SK-N-SH (cell line): Measurements from ENCODE around the gene CYB561. TPM values are rescaled to one million over a fixed set of nuclear protein-coding genes. Genes with fewer than 3 reads are reported as not detected.

Experiments
- CTCF ChIA-PET: fragments of 300-600, 350-600 bp; formaldehyde crosslinking; extraction: SDS; loops from one replicate; lab custom pipeline; 2021; lab: Yijun Ruan, JAX
- POLR2A ChIA-PET: fragments of 350-600 bp; sonication (Branson Sonifier 250); formaldehyde crosslinking; extraction: SDS; loops from one replicate; lab custom pipeline; 2020; ENCODE audit warnings: antibody characterized with exemption, inconsistent platforms; lab: Yijun Ruan, JAX
- DNase-seq: peaks from one replicate; pipeline ENCODE4 v3.0.0; 2012
- H2AFZ ChIP-seq: fragments of 200-600 bp; sonication (generic); 2 replicates; pipeline ENCODE4 v1.8.1; 2016; ENCODE audit warnings: antibody characterized with exemption, mild to moderate bottlenecking, low read depth
- H3F3A ChIP-seq: fragments of 200-600 bp; sonication (generic); replicated peaks from 2 replicates; pipeline ENCODE3; 2016; ENCODE audit warnings: antibody characterized with exemption, mild to moderate bottlenecking; ENCODE audit not compliant: insufficient read depth
- H3K27ac ChIP-seq, 2 experiments: fragments of 200-500 bp in 1 of 2; fragments of 200-600 bp in 1 of 2; sonication (Bioruptor generic) in 1 of 2; sonication (generic), shearing (Covaris generic) in 1 of 2; 2 replicates each; pipeline versions ENCODE4 v1.5.1 to v1.6.1; 2014 to 2016; ENCODE audit warnings: low read depth in 2 of 2, inconsistent platforms in 1 of 2, low read length in 1 of 2, mild to moderate bottlenecking in 1 of 2, mixed read lengths in 1 of 2
- H3K27me3 ChIP-seq: fragments of 200-600 bp; sonication (generic), shearing (Covaris generic); 2 replicates; pipeline ENCODE4 v1.6.1; 2016; ENCODE audit warnings: mixed run types; ENCODE audit not compliant: insufficient read depth
- H3K36me3 ChIP-seq, 2 experiments: fragments of 200-500 bp in 1 of 2; fragments of 200-600 bp in 1 of 2; sonication (Bioruptor generic) in 1 of 2; sonication (generic) in 1 of 2; replicated peaks in 1 of 2; 2 replicates each; pipeline versions ENCODE3 to v1.5.1; 2014 to 2016; ENCODE audit warnings: low read length in 1 of 2, mild to moderate bottlenecking in 1 of 2; ENCODE audit not compliant: insufficient read depth in 2 of 2, control insufficient read depth in 1 of 2
- H3K4me1 ChIP-seq, 2 experiments: fragments of 200-500 bp in 1 of 2; fragments of 200-600 bp in 1 of 2; sonication (Bioruptor generic) in 1 of 2; sonication (generic), shearing (Covaris generic) in 1 of 2; 2 replicates each; pipeline versions ENCODE4 v1.5.1 to v1.6.1; 2014 to 2016; ENCODE audit warnings: low read depth in 1 of 2, low read length in 1 of 2, mixed run types in 1 of 2; ENCODE audit not compliant: insufficient read depth in 2 of 2, control insufficient read depth in 1 of 2
- H3K4me2 ChIP-seq: fragments of 200-600 bp; sonication (generic), shearing (Covaris generic); 2 replicates; pipeline ENCODE4 v1.6.1; 2017; ENCODE audit warnings: mixed run types
- H3K4me3 ChIP-seq, 2 experiments: fragments of 200-500 bp in 1 of 2; fragments of 200-600 bp in 1 of 2; sonication (Bioruptor generic) in 1 of 2; sonication (generic), shearing (Covaris generic) in 1 of 2; 2 replicates each; pipeline versions ENCODE4 v1.5.1 to v1.8.1; 2014 to 2016; ENCODE audit warnings: low read depth in 2 of 2, inconsistent platforms in 1 of 2, low read length in 1 of 2, mild to moderate bottlenecking in 1 of 2, mixed read lengths in 1 of 2, moderate library complexity in 1 of 2
- H3K79me2 ChIP-seq: fragments of 200-600 bp; sonication (generic); 2 replicates; pipeline ENCODE4 v1.8.1; 2017; ENCODE audit warnings: mild to moderate bottlenecking; ENCODE audit not compliant: insufficient read depth
- H3K9ac ChIP-seq: fragments of 200-600 bp; sonication (generic); 2 replicates; pipeline ENCODE4 v1.6.1; 2017; ENCODE audit warnings: mixed run types
- H3K9me2 ChIP-seq: fragments of 200-600 bp; sonication (generic); 2 replicates; pipeline ENCODE4 v1.6.1; 2017; ENCODE audit warnings: mixed run types
- H3K9me3 ChIP-seq: fragments of 200-600 bp; sonication (generic); 2 replicates; pipeline ENCODE4 v1.6.1; 2017; ENCODE audit warnings: mixed run types, mild to moderate bottlenecking, moderate library complexity
- H4K20me1 ChIP-seq: fragments of 200-600 bp; sonication (generic); 2 replicates; pipeline ENCODE4 v1.6.1; 2017; ENCODE audit warnings: mild to moderate bottlenecking, mixed run types; ENCODE audit not compliant: insufficient read depth
- CHD2 ChIP-seq: fragments of 150-350 bp; IDR thresholded peaks from 2 replicates; pipeline ENCODE4 v1.6.1; 2018; ENCODE audit warnings: low read length; ENCODE audit not compliant: partially characterized antibody
- CTCF ChIP-seq: fragments of 200-600 bp; sonication (generic); IDR thresholded peaks from 2 replicates; pipeline ENCODE4 v1.6.1; 2017; ENCODE audit warnings: antibody characterized with exemption, mild to moderate bottlenecking, moderate library complexity
- FOSL2 ChIP-seq: IDR thresholded peaks from 2 replicates; pipeline ENCODE4 v1.4.0; 2012; ENCODE audit warnings: low read depth, mild to moderate bottlenecking, moderate library complexity, borderline replicate concordance
- FOXJ3 ChIP-seq: sonication (generic); formaldehyde crosslinking; IDR thresholded peaks from 2 replicates; pipeline ENCODE4 v1.5.1; 2020; ENCODE audit warnings: mild to moderate bottlenecking, missing genetic modification reagents
- GABPA ChIP-seq: IDR thresholded peaks from 2 replicates; pipeline ENCODE4 v1.4.0; 2012; ENCODE audit warnings: low read depth, mild to moderate bottlenecking
- GATA2 ChIP-seq: sonication (generic); formaldehyde crosslinking; IDR thresholded peaks from 2 replicates; pipeline ENCODE4 v1.5.0; 2020; ENCODE audit warnings: mild to moderate bottlenecking, missing genetic modification reagents
- NRF1 ChIP-seq: IDR thresholded peaks from 2 replicates; pipeline ENCODE4 v1.6.1; 2012; ENCODE audit warnings: low read depth, mild to moderate bottlenecking, low read length
- RAD21 ChIP-seq: IDR thresholded peaks from 2 replicates; pipeline ENCODE4 v1.6.1; 2012; ENCODE audit warnings: mild to moderate bottlenecking, low read length
- RCOR1 ChIP-seq: fragments of 150-350 bp; IDR thresholded peaks from 2 replicates; pipeline ENCODE4 v1.6.1; 2017; ENCODE audit warnings: antibody characterized with exemption, low read length
- RFX5 ChIP-seq: IDR thresholded peaks from 2 replicates; pipeline ENCODE4 v1.6.1; 2012; ENCODE audit warnings: mild to moderate bottlenecking, improper control_type of control experiment, low read length
- SIN3A ChIP-seq: IDR thresholded peaks from 2 replicates; pipeline ENCODE4 v1.6.1; 2012; ENCODE audit warnings: low read depth, mild to moderate bottlenecking, low read length, moderate library complexity, borderline replicate concordance
- SMC3 ChIP-seq: IDR thresholded peaks from 2 replicates; pipeline ENCODE4 v1.6.1; 2012; ENCODE audit warnings: low read depth, low read length, improper control_type of control experiment
- TCF12 ChIP-seq: IDR thresholded peaks from 2 replicates; pipeline ENCODE4 v1.4.0; 2012
- WGBS: methylation state at CpG from one replicate; pipeline ENCODE4 v1.1.6; 2017; ENCODE audit warnings: low lambda C conversion rate; 5-methylcytosine and 5-hydroxymethylcytosine counted together
- polyA plus RNA-seq, 3 experiments: library from polyadenylated mRNA; depleted of rRNA; stranded (reverse); fragments of >200 nt; gene quantifications; 2 replicates each; pipeline ENCODE4 v1.2.3, GENCODE V29; 2012
- TF ChIP-seq, protein P1 (sequence below): fragments of 150-350 bp; IDR thresholded peaks from 2 replicates; pipeline ENCODE4 v1.6.1; 2016; ENCODE audit warnings: mild to moderate bottlenecking, low read depth, low read length
- TF ChIP-seq, protein P2 (sequence below): fragments of 150-350 bp; IDR thresholded peaks from 2 replicates; pipeline ENCODE4 v1.6.1; 2017; ENCODE audit warnings: antibody characterized with exemption, low read length, low read depth, borderline replicate concordance

CYB561 gene
- polyA plus RNA-seq, 1 of the 3 experiments (the other 2 are of a cell fraction) = 28.3 TPM

GRCh38 chr17:63407741-63408330 is 38.3 kb downstream of the CYB561 start (continued):
- TF ChIP-seq SIN3A (no peak), CTCF (no peak), FOSL2 (no peak; the same call in 1 of the 2 replicates), SMC3 (no peak), TCF12 (peak; percentile 78), GATA2 (CRISPR knock-in tag) (no peak)
- TF ChIP-seq, protein P1, sequence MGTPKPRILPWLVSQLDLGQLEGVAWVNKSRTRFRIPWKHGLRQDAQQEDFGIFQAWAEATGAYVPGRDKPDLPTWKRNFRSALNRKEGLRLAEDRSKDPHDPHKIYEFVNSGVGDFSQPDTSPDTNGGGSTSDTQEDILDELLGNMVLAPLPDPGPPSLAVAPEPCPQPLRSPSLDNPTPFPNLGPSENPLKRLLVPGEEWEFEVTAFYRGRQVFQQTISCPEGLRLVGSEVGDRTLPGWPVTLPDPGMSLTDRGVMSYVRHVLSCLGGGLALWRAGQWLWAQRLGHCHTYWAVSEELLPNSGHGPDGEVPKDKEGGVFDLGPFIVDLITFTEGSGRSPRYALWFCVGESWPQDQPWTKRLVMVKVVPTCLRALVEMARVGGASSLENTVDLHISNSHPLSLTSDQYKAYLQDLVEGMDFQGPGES = no peak

- H3K9ac ChIP-seq = peak overlapping the region; percentile 30; the same call in 1 of the 2 replicates
- H3K9me2 ChIP-seq = no peaks in the 10 kb centered on the region
- peak overlapping the region; percentile 76 to 84 for H3K27ac ChIP-seq
- WGBS = 13% methylated on average over 4 of the region's 4 CpGs
- H3K4me2 ChIP-seq = peak overlapping the region; percentile 22; the same call in 1 of the 2 replicates
- TF ChIP-seq SIN3A (0 out of 2 replicates have a peak, but pooled peaks have one; percentile 14), RAD21 (peak; percentile 99), SMC3 (peak; percentile 95), CHD2 (peak; percentile 41), RCOR1 (peak; percentile 46; the same call in 1 of the 2 replicates), GATA2 (CRISPR knock-in tag) (no peak), CTCF (peak; percentile 99), NRF1 (no peak), FOXJ3 (CRISPR knock-in tag) (no peak), TCF12 (0 out of 2 replicates have a peak, but pooled peaks have one; percentile 27), RFX5 (0 out of 2 replicates have a peak, but pooled peaks have one; percentile 38), GABPA (no peak)
- TF ChIP-seq, protein P2, sequence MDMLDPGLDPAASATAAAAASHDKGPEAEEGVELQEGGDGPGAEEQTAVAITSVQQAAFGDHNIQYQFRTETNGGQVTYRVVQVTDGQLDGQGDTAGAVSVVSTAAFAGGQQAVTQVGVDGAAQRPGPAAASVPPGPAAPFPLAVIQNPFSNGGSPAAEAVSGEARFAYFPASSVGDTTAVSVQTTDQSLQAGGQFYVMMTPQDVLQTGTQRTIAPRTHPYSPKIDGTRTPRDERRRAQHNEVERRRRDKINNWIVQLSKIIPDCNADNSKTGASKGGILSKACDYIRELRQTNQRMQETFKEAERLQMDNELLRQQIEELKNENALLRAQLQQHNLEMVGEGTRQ = 0 out of 2 replicates have a peak, but pooled peaks have one; percentile 10
- ChIA-PET CTCF (interaction anchor here (0.6 to 6.7 kb wide), 139 partner anchors 10 to 826 kb away, joined by 3 to 98 read pairs (median 5); partner anchors contain the start of genes KCNH6 and TANC2), POLR2A (interaction anchor here (0.6 kb wide), 1 partner anchor 290 kb away, joined by 3 read pairs; no protein-coding TSS in a partner anchor)
- H3K36me3 ChIP-seq = peaks cover 70 to 73% of the 10 kb centered on the region in 2 experiments
- no peaks in the 10 kb centered on the region for H3K9me3 ChIP-seq
- H4K20me1 ChIP-seq = no peaks in the 10 kb centered on the region
- H3K4me3 ChIP-seq = no peak overlapping the region
- H3F3A ChIP-seq = peaks cover 44% of the 10 kb centered on the region
- peak; percentile 82 for DNase-seq
- no peak overlapping the region for H2AFZ ChIP-seq
- H3K4me1 ChIP-seq = peaks cover 17 to 21% of the 10 kb centered on the region in 2 experiments
- no peaks in the 10 kb centered on the region for H3K27me3 ChIP-seq
- H3K79me2 ChIP-seq = no peaks in the 10 kb centered on the region; the same call in 1 of the 2 replicates
Measured at GRCh38 chr17:63406689-63407330, 39.3 kb downstream of the CYB561 start.
